Esophagus muscularis mucosa (tissue), 4 donors: ENCODE data around the gene XNDC1N. TPM values are rescaled to one million over a fixed set of nuclear protein-coding genes. Genes with fewer than 3 reads are reported as not detected.

Experiments
- DNase-seq: peaks from one replicate; pipeline ENCODE4 v3.0.0-alpha.2; 2017; ENCODE audit errors: extremely low spot score
- H3K27ac ChIP-seq, 4 donors: fragments of 200-600 bp; sonication (generic); replicated peaks in 1 of 4; 1 replicate in 3 of 4; 2 replicates in 1 of 4; pipeline ENCODE4 v1.5.1; 2016 to 2019; ENCODE audit warnings: mild to moderate bottlenecking in 1 of 4
- H3K27me3 ChIP-seq, 4 donors: fragments of 200-600 bp; sonication (generic); one replicate each; pipeline versions ENCODE4 v1.5.1 to v1.6.0; 2016 to 2019
- H3K36me3 ChIP-seq, 4 donors: fragments of 200-600 bp; sonication (generic); one replicate each; pipeline ENCODE4 v1.5.1; 2016 to 2019
- H3K4me1 ChIP-seq, 4 donors: fragments of 200-600 bp; sonication (generic); one replicate each; pipeline ENCODE4 v1.5.1; 2016 to 2019
- H3K4me3 ChIP-seq, 4 donors: fragments of 200-600 bp; sonication (generic); 1 replicate in 2 of 4; 2 replicates in 2 of 4; pipeline ENCODE4 v1.5.1; 2016 to 2019; ENCODE audit warnings: mild to moderate bottlenecking in 4 of 4, moderate library complexity in 1 of 4
- H3K9me3 ChIP-seq, 4 donors: fragments of 200-600 bp; sonication (generic); 1 replicate in 3 of 4; 2 replicates in 1 of 4; pipeline ENCODE4 v1.5.1; 2016 to 2019
- CTCF ChIP-seq, 3 experiments: fragments of 200-600 bp in 2 of 3; fragments of 450-650 bp in 1 of 3; sonication (generic) in 2 of 3; IDR thresholded peaks; one replicate each; pipeline ENCODE4 v1.5.1; 2017 to 2019; ENCODE audit warnings: antibody characterized with exemption in 3 of 3, mild to moderate bottlenecking in 2 of 3, moderate library complexity in 1 of 3
- EP300 ChIP-seq: sonication (generic); formaldehyde crosslinking; IDR thresholded peaks from one replicate; pipeline ENCODE4 v1.6.1; 2017; ENCODE audit warnings: antibody characterized with exemption
- POLR2A ChIP-seq: fragments of 450-650 bp; IDR thresholded peaks from one replicate; pipeline ENCODE4 v1.6.1; 2017; ENCODE audit warnings: antibody characterized with exemption, moderate library complexity, mild to moderate bottlenecking, low read depth
- POLR2AphosphoS5 ChIP-seq, 2 donors: sonication (generic); formaldehyde crosslinking; IDR thresholded peaks; one replicate each; pipeline ENCODE4 v1.6.1; 2017; ENCODE audit warnings: antibody characterized with exemption in 2 of 2
- WGBS: methylation state at CpG from one replicate; pipeline ENCODE4 v1.1.5; 2018; 5-methylcytosine and 5-hydroxymethylcytosine counted together
- intact Hi-C: fragments of 100-400 bp; cut with DNase I; formaldehyde crosslinking; loops from one replicate; pipeline ENCODE4 v1.15.1; 2023
- total RNA-seq, 4 donors: library from RNA; depleted of rRNA; stranded (reverse); fragments of >200 nt; gene quantifications; one replicate each; pipeline versions ENCODE4 v1.1.0 to v1.2.1, GENCODE V29; 2016

Gene XNDC1N
- total RNA-seq, 4 donors from 2014 or later, result 5.6 to 10.4 (median 8.8) TPM

DNA sequence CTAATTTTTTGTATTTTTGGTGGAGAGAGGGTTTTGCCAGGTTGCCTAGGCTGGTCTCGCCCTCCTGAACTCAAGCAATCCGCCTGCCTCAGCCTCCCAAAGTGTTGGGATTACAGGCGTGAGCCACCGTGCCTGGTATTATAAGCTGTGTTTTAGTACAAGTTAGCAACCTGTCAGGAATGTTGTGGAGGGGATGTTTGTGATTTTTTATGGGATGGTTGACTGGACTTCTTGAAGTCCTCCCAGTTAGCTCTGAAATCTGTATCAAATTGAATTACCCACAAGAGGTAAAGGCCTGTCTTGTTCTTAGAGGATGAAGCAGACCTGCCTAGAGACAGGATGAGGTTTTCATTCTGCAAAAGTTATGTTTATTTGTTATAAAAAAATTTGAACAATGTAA lies 36.2 kb upstream of the XNDC1N start:
- Histone ChIP-seq H3K4me1 (peaks cover 0 to 10% (median 8%) of the 10 kb centered on the region in 4 donors), H3K36me3 (peaks cover 13 to 55% (median 39%) of the 10 kb centered on the region in 4 donors), H3K27me3 (no peaks in the 10 kb centered on the region), H3K27ac (no peak overlapping the region), H3K9me3 (no peaks in the 10 kb centered on the region), H3K4me3 (no peak overlapping the region)
- WGBS, result 98% methylated on average over 4 of the region's 4 CpGs
- no peak for DNase-seq
- TF ChIP-seq POLR2A (no peak), CTCF (IDR thresholded peaks at IDR 0.05) (no peak), EP300 (no peak), POLR2AphosphoS5 (IDR thresholded peaks at IDR 0.05) (no peak)
- intact Hi-C loops, result no loop called here

GRCh38 chr11:71963468-71963867 lies 35.1 kb upstream of the XNDC1N start:
- Histone ChIP-seq H3K4me1 (peaks cover 0 to 10% (median 8%) of the 10 kb centered on the region in 4 donors), H3K36me3 (peaks cover 13 to 52% (median 39%) of the 10 kb centered on the region in 4 donors), H3K27me3 (no peaks in the 10 kb centered on the region), H3K9me3 (no peaks in the 10 kb centered on the region), H3K27ac (peak overlapping the region in 2 of 4 donors; percentile 36 to 39), H3K4me3 (no peak overlapping the region)
- 93% methylated on average over 8 of the region's 8 CpGs for WGBS
- no peak for TF ChIP-seq POLR2A
- no peak for TF ChIP-seq EP300
- no peak for TF ChIP-seq CTCF (IDR thresholded peaks at IDR 0.05)
- TF ChIP-seq POLR2AphosphoS5 (IDR thresholded peaks at IDR 0.05), result no peak
- intact Hi-C loops, result no loop called here
- no peak for DNase-seq

DNA sequence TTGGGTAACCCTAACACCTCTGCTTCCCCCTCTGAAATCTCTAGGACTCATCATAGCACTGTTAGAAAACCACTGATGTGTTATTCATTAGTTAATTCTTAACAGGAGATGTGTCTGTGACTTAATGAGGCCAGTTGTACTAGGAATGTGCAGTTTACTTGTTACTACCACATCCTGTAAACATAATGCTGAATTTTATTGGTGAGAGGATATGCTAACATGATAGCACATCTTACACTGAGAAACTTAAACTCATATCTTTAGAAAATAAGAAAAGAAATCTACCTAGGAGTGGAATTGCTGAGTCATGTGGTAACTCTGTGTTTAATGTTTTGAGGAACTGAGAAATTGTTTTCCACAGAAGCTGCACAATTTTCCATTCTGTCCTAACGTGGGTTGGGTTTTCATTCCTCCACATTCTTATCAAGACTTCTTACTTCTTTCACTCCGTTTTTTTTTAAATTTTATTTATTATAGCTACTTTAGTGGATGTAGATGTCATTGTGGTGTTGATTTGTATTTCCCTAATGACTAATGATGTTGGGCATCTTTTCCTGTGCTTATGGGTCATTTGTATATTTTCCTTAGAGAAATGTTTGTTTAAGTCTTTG lies 34.1 kb upstream of the XNDC1N start:
- intact Hi-C loops, result no loop called here
- WGBS, result 34% methylated on average over 2 of the region's 2 CpGs
- Histone ChIP-seq H3K27me3 (no peaks in the 10 kb centered on the region), H3K9me3 (no peaks in the 10 kb centered on the region), H3K4me3 (no peak overlapping the region), H3K36me3 (peaks cover 13 to 45% (median 33%) of the 10 kb centered on the region in 4 donors), H3K27ac (peak overlapping the region; percentile 18 to 37 (median 35)), H3K4me1 (peaks cover 0 to 10% (median 8%) of the 10 kb centered on the region in 4 donors)
- no peak for DNase-seq
- TF ChIP-seq CTCF (IDR thresholded peaks at IDR 0.05) (no peak), EP300 (no peak), POLR2A (no peak), POLR2AphosphoS5 (IDR thresholded peaks at IDR 0.05) (no peak)

GRCh38 chr11:71955898-71956456 lies 27.6 kb upstream of the XNDC1N start:
- 58% methylated on average over 3 of the region's 3 CpGs for WGBS
- H3K27ac ChIP-seq, result no peak overlapping the region
- H3K27me3 ChIP-seq, result no peaks in the 10 kb centered on the region
- TF ChIP-seq POLR2AphosphoS5 (IDR thresholded peaks at IDR 0.05) (no peak), CTCF (IDR thresholded peaks at IDR 0.05) (no peak), POLR2A (no peak), EP300 (no peak)
- peaks cover 0 to 11% (median 6%) of the 10 kb centered on the region in 4 donors for H3K4me1 ChIP-seq
- H3K4me3 ChIP-seq, result no peak overlapping the region
- no peak for DNase-seq
- no peaks in the 10 kb centered on the region for H3K9me3 ChIP-seq
- intact Hi-C loops, result no loop called here
- H3K36me3 ChIP-seq, result peaks cover 5 to 16% (median 14%) of the 10 kb centered on the region in 4 donors
